ENCODE measurements around the gene SLC66A1.

The SLC66A1 gene

GRCh38 chr1:19308509-19308907, 3.6 kb upstream of the SLC66A1 start:
- no peak for TF ChIP-seq CTCF (IDR thresholded peaks at IDR 0.05; ENCODE audit: low read length)
- no peak for TF ChIP-seq EZH2 (optimal IDR thresholded peaks at IDR 0.05; ENCODE audit: low read depth, low read length)
- no peak for TF ChIP-seq EZH2phosphoT487 (IDR thresholded peaks at IDR 0.05; ENCODE audit: low read length)
- no peak overlapping the region for H2AFZ ChIP-seq (ENCODE audit: low read length)
- H3K36me3 ChIP-seq (replicated peaks; ENCODE audit: insufficient read depth, low read length): no peaks in the 10 kb centered on the region; the same call in none of the 2 replicates
- H3K9ac ChIP-seq (ENCODE audit: low read length): no peak overlapping the region
- no peaks in the 10 kb centered on the region for H3K27me3 ChIP-seq (replicated peaks; ENCODE audit: insufficient read depth, low read length)
- H3K4me2 ChIP-seq (ENCODE audit: low read depth, low read length): no peak overlapping the region
- no peak for DNase-seq
- H3K9me2 ChIP-seq (replicated peaks; ENCODE audit: insufficient read depth, low read length): no peaks in the 10 kb centered on the region
- no peaks in the 10 kb centered on the region for H3F3A ChIP-seq (ENCODE audit: insufficient read depth, low read length)
- no peaks in the 10 kb centered on the region for H4K20me1 ChIP-seq (ENCODE audit: insufficient read depth, low read length)
- H3K27ac ChIP-seq (ENCODE audit: low read length): no peak overlapping the region
- no peaks in the 10 kb centered on the region for H3K9me3 ChIP-seq (replicated peaks; ENCODE audit: insufficient read depth, low read length)
- no peak overlapping the region for H3K4me3 ChIP-seq (ENCODE audit: low read length)
- peaks cover 16% of the 10 kb centered on the region for H3K79me2 ChIP-seq (ENCODE audit: low read length)
- H3K4me1 ChIP-seq (ENCODE audit: low read length): peaks cover 15% of the 10 kb centered on the region; the same call in 1 of the 2 replicates

- H3F3A ChIP-seq (ENCODE audit: insufficient read depth, low read length): no peaks in the 10 kb centered on the region
- no peak overlapping the region for H3K27ac ChIP-seq (ENCODE audit: low read length)
- TF ChIP-seq EZH2phosphoT487 (IDR thresholded peaks at IDR 0.05; ENCODE audit: low read length) (no peak), EZH2 (optimal IDR thresholded peaks at IDR 0.05; ENCODE audit: low read depth, low read length) (no peak), CTCF (IDR thresholded peaks at IDR 0.05; ENCODE audit: low read length) (no peak)
- H3K4me2 ChIP-seq (ENCODE audit: low read depth, low read length): no peak overlapping the region
- no peaks in the 10 kb centered on the region for H3K9me3 ChIP-seq (replicated peaks; ENCODE audit: insufficient read depth, low read length)
- no peak for DNase-seq
- H3K4me1 ChIP-seq (ENCODE audit: low read length): peaks cover 15% of the 10 kb centered on the region; the same call in 1 of the 2 replicates
- no peaks in the 10 kb centered on the region; the same call in 1 of the 2 replicates for H3K36me3 ChIP-seq (replicated peaks; ENCODE audit: insufficient read depth, low read length)
- H3K79me2 ChIP-seq (ENCODE audit: low read length): peaks cover 16% of the 10 kb centered on the region
- H3K27me3 ChIP-seq (replicated peaks; ENCODE audit: insufficient read depth, low read length): no peaks in the 10 kb centered on the region
- no peaks in the 10 kb centered on the region for H4K20me1 ChIP-seq (ENCODE audit: insufficient read depth, low read length)
- H3K9ac ChIP-seq (ENCODE audit: low read length): no peak overlapping the region
- H3K9me2 ChIP-seq (replicated peaks; ENCODE audit: insufficient read depth, low read length): no peaks in the 10 kb centered on the region
- H2AFZ ChIP-seq (ENCODE audit: low read length): no peak overlapping the region
- no peak overlapping the region for H3K4me3 ChIP-seq (ENCODE audit: low read length)
Measured at GRCh38 chr1:19309123-19309813, 2.9 kb upstream of the SLC66A1 start.

GRCh38 chr1:19310061-19310460, 2.1 kb upstream of the SLC66A1 start:
- H3K27me3 ChIP-seq (replicated peaks; ENCODE audit: insufficient read depth, low read length): no peaks in the 10 kb centered on the region
- H3F3A ChIP-seq (ENCODE audit: insufficient read depth, low read length): no peaks in the 10 kb centered on the region
- no peak overlapping the region for H3K4me3 ChIP-seq (ENCODE audit: low read length)
- peaks cover 15% of the 10 kb centered on the region; the same call in 1 of the 2 replicates for H3K4me1 ChIP-seq (ENCODE audit: low read length)
- DNase-seq: no peak
- no peak overlapping the region for H3K4me2 ChIP-seq (ENCODE audit: low read depth, low read length)
- H3K27ac ChIP-seq (ENCODE audit: low read length): no peak overlapping the region
- peaks cover 16% of the 10 kb centered on the region for H3K79me2 ChIP-seq (ENCODE audit: low read length)
- no peaks in the 10 kb centered on the region for H4K20me1 ChIP-seq (ENCODE audit: insufficient read depth, low read length)
- H3K9me3 ChIP-seq (replicated peaks; ENCODE audit: insufficient read depth, low read length): no peaks in the 10 kb centered on the region
- no peak for TF ChIP-seq CTCF (IDR thresholded peaks at IDR 0.05; ENCODE audit: low read length)
- no peak for TF ChIP-seq EZH2 (optimal IDR thresholded peaks at IDR 0.05; ENCODE audit: low read depth, low read length)
- TF ChIP-seq EZH2phosphoT487 (IDR thresholded peaks at IDR 0.05; ENCODE audit: low read length): no peak
- H3K9ac ChIP-seq (ENCODE audit: low read length): no peak overlapping the region
- H3K9me2 ChIP-seq (replicated peaks; ENCODE audit: insufficient read depth, low read length): no peaks in the 10 kb centered on the region
- H2AFZ ChIP-seq (ENCODE audit: low read length): no peak overlapping the region
- H3K36me3 ChIP-seq (replicated peaks; ENCODE audit: insufficient read depth, low read length): no peaks in the 10 kb centered on the region; the same call in 1 of the 2 replicates

All from MM.1S (cell line).